Medulla oblongata (tissue), 1 donor: ENCODE measurements around the gene RGS6.

Experiments used
- DNase-seq: peaks from one replicate; pipeline ENCODE4 v3.0.0-alpha.2; 2015; ENCODE audit errors: extremely low spot score

Gene RGS6

DNA sequence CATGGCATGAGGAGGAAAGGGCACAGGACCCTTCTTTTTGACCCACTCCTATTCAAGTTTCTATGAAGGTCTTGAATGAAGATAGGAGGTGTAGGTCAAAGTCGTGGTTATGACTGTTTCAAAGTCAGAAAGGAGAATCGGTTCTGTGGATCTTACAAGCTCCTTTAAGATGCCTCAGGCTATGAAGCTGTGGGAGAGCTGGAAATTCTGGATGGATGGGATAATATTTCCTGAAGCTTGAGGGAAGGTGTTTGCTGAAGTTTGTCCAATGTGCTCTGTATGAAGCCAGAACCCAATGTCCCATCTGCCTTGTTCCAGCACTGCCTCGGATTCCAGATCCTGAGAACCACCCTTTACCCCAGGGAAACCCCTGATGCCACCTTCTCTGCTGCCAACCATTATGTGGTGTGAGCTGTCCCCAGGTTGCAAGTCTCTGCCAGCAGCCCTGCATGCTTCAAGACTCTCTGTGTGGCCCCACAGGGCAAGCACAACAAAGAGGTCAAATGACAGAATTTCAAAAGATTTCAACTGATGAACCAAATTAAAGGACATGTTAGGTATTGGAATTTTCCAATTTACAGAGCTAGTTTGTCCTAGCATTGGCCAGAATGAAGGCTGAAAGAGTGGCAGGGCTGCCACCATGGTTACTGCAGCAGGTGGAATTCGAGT, 472.0 kb downstream of the RGS6 start:
- DNase-seq = no peak

DNA sequence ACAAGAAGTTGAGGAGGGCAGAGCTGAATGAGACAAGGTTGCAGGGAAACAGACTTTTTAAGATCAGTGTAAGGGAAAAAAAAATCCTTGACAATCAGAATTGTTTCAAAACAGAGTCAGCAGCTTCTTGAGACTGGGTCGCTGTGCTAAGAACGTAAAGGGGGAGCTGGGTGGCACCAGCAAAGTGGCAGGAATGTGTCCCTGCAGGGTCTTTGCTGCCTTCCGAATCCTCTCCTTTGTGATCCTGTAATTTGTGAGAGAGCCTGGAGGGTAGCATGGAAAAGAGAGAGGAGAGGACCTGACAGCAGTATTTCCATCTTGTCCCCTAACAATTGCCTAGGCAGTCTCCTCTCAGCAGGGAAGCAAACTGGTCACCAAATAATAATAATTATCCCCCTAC, 472.8 kb downstream of the RGS6 start:
- DNase-seq = no peak

DNA sequence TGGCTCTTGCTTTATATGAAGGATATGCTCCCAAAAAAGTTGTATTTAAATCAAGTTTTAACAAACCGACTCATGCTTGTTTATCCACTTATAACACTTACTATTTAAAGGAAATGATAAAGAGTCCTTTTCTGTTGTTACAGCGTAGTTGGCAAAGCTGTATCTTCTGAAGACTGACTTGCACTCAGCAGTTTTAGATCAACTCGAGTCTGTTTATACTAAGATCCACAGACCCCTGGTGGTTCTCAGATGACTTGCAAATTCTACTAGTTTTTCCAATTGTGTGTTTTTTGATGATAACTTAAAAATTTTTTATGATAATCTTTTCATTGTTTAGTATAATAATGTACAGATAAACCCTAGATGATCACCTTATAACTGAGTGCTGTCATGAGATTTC, 475.8 kb downstream of the RGS6 start:
- no peak for DNase-seq

DNA sequence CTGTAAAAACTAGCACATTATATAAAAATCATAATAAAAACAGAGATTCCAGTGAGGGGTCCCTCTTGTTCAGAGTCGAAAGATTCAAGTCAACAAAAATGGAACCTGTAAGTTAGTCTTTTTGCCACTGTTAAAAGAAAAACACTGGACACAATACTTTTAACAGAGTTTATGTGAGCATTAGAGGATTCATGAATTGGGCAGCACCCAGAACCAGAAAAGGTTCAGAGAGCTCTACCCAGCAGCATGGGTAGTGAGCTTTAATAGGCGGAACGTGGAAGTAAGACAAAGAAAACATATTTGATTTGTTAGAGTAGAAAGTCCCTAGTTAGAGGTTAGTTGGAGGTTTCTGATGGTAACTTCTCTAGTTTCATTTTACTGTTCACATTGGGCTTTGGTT, 476.8 kb downstream of the RGS6 start:
- DNase-seq = no peak

DNA sequence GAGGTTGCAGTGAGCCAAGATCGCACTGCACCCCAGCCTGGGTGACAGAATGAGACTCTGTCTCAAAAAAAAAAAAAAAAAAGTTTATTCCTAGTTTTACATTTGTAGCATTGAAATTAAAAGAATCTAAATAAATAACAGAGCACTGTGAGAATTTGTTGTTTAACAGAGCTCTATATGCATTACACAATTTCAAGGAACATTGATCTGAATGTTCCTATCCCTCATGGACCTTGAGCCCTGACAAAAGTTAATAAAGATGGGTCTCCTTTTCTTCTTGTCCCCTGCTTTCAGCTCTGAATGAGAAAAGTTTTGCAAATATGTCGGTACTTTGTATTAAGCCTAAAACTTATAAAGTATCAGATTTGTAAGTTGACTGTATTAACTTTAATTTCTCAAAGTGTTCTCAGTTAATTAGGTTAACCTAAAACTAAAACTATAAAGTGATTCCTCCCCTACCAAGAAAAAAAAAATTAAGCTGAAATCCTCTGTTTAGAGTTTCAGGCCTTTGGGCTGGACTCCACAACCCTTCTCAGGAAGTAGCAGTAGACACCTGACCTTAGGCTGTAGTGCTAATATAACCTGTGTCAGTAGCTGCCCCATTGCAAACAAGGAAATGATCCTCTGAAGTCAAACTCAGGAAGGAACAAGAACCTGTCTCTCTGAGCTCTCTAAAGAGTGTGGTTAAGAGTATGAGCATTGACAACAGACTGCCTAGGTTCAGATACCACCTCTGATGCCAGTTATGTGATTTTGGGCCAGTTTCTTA, 484.0 kb downstream of the RGS6 start:
- DNase-seq = no peak

DNA sequence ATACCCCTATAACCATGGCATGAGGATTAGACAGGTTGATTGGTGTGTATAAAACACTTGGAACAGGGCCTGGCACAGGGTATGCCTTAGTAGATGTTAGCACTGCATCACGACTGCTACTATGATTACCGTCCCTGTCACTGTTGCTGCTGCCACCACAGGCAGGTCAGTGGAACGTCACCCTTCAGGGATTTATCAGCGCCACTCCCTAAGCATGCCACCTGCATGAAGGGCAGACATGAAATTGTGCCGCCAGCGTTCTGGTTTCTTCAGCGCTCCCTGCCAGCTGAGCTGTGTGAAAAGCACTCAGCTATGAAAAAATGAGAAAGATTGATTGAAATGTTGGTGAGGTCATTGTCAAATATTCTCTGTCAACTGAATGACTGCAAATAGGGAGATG, 484.7 kb downstream of the RGS6 start:
- no peak for DNase-seq

DNA sequence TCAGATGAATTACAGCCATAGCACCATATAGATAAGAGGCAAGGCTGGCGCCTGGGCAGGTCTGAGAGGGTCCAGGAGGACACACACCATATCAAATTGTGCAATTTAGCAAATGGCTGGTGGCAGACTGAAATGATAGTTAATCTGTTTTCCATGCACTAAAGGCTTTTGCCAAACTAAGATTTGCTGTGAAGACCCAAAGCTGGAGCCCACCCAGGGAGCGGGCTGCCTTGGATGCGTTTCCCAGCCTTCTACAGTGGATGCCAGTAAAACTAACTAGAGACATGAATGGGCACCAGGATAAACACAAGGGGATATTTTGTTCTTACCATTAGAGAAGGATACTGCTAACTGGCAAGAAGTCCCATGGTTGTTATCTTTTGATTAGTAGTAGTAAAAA, 486.6 kb downstream of the RGS6 start:
- no peak for DNase-seq

DNA sequence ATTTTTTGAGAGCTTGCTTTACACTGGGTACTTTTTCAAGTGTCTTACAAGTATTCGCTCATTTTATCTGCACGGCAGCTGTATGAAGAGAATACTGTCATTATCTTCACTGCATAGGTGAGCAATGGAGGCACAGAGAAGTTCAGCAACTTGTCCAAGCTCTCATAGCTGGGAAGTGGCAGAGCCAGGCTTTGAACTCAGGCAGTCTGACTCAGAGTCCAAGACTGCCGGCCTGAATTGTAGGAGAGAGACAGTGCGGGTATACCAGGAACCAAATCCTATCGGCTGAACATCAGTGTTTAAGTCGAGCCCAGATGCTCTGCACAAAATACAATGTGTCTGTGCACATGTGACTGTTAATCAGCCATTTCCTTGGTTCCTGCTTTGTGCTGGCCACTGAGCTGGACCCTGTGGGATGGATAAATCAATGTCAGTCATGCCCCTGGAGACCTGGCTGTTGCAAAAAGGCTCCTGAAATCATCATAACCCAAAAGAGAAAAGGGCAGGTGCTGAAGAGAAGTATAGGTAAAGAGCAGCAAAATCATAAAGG, 487.1 kb downstream of the RGS6 start:
- DNase-seq = no peak

DNA sequence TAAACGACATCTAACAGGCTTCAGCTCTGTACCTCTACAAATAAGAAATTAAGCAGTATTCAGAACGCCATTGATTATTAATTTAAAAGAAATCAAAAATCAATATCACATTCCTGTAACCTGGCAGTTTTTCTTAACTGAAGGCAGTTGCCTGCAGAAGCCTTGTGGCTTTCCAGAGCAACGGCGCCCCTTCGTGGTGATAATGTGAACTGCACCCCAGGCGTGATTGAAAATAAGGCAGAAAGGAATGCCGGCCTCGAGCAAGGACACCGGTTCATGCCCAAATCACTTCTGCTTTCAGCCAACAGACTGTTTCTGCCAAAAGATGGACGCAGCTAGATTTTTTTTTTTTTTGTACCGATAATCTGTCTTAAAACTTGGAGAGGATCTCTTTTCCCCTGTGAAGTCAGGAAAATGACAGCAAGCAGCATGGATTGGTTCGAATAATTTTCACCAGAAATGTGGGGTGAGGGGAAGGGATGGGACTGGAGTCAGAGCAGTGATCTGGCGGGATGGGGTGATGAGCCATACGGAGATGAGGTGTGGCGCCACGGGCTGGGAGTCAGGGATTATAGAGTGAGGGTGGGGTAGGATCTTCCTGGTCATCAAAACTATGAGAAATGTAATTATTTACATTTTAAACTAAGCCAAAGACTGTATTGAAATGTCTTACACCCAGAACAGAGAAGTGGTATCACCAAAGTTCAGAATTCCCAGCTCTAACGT, 488.7 kb downstream of the RGS6 start:
- peak; percentile 73 for DNase-seq

DNA sequence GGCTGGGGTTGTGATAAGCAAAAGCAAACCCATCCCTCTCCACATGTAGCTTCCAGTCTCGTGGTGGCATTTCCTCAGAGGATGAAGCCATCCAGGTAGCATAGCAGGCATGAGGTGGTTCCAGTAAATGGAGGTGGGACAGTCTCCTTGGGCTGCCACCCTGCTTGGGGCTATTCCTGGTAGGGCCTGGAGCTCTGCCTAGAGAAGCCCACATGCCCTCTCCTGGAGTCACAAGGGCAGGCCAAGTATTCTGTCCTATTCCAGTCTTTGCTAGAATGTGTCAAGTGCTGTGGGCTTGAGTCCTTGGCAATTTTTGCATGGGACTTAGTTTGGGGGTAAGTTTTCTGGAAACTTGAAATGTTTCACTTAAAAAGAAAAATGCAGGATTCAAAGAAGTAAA, 491.7 kb downstream of the RGS6 start:
- DNase-seq = no peak

DNA sequence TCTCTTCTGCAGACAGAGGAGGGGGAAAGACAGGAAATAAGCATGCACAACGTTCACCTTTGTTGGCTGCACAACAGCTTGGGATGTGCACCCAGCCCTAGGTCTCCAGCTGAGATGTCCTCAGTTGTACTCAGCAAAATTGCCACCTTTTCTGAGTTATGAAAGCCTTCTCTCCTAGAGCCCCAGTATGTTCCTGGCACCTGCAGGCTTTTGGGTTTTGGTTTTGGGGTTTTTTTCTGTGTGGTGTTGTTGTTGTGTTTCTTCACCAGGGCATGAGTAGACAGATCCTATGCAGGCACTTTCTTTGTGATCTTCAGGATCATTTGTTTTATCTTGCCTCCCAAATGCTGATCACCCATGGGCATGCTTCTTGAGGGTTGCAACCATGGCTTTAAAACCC, 498.2 kb downstream of the RGS6 start:
- no peak for DNase-seq

DNA sequence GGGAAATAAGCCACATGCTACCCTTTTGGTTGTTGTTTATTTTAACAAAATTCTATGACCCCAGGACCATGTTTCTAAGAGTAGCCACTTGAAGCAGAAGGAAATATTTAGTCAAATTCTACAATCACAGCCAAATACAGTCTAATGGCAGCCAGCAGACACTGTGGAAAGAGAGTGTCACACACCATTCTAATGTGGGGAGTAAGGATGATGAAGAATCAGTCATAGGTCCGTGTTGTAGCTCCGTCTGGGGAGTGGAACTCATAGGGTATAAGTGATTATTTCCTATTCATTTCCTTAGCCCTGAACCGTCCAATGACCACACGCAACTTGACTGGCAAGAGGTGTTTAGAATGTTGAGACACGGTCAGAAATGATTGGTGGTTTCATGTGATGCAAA, 500.5 kb downstream of the RGS6 start:
- no peak for DNase-seq

DNA sequence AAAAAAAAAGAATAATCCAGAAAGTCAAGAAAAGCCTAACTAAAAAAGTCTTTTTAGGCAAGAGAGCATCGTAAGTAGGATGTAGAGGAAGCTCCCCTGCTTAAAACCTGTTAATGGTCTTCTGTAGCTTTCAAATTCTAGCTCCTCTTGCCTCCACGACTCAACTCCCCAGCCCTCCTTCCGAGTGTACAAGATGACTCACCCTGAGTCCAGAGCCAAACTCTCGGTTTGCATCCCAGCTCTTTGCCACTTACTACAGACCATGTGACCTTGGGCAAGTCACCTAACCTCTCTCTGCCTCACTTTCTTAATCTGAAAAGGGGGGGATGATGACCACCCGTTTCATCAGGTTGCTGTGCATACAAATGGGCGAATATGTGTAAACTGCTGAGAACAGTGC, 501.3 kb downstream of the RGS6 start:
- DNase-seq = no peak

DNA sequence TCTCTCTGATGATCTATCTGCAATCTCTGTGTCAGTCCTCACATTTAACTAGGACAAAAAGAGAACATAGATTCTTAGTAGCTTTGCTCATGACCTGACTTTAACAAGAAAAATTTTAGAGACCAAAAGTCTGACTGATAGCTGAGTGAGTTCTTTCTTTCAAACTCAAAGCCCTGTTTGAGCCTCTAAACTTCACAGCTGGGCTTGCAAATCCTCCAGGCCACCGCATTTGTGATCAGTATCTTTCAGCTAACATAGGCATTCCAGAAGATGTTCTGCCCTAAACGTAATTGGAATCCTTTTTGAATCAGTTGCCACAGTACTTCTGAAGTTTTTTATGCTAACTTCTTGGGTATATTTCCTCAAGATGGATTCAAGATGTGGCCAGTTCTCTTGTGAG, 502.6 kb downstream of the RGS6 start:
- DNase-seq = no peak

DNA sequence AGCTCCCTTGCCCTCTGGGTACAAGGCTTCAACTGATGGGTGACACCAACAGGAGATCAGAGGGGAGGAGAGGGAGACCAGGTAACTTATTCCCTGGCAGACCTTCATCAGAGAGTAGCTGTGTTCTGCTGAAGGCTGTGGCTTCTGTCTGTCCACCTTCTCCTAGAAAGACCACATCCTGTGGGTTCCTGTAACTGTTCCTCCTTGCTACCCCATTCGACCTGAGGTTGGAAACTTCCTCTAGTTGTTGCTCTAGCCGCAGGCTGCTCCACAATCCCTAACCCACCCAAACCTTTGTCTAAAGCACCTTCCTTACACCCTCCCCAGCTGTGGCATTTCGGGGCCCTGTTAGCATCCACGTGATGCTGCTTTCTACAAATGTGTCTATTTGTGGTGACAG, 507.5 kb downstream of the RGS6 start:
- no peak for DNase-seq

DNA sequence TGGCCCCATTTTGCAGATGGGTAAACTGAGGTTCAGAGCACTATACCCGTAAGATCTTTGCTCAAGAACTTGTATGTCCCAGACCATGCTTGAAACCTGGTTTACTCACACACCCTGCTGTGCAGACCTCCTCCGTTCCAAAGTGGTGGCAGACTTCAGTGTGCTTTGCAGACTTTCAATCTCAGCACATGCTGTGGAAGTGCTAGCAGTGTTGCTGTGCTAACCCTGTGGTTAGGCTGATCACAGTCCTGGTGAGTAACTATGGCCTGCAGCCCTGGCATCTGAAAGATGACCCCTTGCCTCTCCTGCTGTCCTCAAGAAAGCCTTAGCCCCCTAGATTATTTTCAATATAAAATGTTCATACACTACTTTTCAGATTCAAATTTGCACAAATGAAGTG, 511.0 kb downstream of the RGS6 start:
- DNase-seq = no peak

DNA sequence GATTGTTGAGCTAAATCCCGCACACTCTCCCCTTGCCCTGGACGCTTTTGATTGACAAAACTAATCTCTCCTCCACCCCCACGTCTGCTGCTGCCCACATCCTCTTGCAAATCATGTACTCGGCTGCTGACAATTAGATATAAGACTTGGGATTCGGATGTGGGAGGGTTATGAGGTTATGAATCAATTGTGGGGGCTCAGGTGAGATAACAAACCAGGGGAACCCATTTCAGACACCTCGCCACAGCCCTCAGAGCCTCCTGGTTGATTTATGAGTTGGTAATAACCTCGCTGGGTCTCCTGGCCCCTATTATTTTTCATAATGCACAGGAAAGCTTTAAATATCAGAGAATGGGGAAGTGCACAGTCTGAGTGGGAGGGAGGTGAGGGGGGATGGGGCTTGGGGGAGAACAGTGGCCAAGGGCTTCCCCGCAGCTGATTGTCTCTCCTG, 511.8 kb downstream of the RGS6 start:
- no peak for DNase-seq

DNA sequence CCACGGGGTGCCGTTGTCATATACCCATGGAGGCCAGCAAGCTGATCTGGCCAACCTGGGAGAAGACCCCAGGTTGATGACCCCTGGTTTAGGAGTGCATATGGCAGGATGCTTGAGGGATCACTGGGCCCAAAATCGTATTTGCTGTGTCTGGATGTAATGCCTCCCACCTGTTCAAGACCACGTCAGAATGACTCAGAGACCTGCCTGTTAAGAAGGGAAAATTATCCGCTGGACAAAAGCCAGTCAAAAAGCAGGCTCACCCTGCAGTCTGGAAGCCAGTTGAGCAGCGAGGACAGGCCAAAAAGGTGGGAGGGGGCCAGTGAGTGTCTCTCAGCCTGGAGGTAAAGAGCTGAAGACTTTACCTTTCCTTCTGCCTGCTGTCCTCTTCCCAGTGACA, 512.5 kb downstream of the RGS6 start:
- no peak for DNase-seq

DNA sequence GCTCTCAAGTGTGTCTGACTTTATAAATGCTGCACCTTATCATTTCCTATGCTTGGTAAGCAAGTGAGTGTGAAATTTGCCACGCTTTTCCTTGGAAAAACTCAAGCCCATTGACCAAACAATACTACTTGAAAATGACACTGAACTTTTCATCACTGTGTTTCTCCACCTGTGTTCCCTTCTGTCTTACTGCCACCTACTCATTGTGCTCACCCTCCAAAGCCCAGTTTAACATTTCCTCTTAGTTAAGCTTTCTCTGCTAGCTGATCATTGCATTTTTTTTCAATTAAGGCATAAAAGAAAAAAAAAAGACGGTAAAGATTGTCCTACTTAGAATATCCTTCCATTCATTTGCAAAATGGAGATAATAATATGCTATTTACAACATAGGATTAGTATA, 516.0 kb downstream of the RGS6 start:
- no peak for DNase-seq

DNA sequence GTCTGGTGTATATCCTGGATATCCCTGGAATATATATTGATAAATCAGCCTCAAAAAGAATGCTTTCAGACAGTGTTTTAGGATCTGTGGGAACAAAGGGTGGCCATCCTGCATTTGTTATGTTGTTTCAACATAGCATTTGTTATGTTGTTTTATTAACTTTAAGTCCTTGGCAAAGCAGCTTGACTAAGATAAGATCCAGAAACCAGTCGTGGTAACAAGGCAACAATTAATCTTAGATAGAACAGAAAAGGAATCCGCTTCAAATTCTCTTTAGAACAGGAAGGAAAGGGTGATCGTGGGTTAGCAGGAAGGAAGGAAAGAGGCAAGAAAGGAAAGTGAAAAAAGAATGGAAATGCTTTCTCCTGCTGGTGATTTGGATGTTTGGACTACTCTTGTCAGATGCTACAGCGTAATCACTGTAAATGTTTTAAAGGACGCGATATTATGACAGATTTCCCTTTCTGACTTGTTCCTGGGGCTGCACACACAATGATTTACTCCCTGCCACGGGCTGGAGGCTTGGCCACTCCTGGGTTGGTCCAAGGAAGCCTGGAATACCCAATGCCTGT, 518.3 kb downstream of the RGS6 start:
- DNase-seq = no peak

DNA sequence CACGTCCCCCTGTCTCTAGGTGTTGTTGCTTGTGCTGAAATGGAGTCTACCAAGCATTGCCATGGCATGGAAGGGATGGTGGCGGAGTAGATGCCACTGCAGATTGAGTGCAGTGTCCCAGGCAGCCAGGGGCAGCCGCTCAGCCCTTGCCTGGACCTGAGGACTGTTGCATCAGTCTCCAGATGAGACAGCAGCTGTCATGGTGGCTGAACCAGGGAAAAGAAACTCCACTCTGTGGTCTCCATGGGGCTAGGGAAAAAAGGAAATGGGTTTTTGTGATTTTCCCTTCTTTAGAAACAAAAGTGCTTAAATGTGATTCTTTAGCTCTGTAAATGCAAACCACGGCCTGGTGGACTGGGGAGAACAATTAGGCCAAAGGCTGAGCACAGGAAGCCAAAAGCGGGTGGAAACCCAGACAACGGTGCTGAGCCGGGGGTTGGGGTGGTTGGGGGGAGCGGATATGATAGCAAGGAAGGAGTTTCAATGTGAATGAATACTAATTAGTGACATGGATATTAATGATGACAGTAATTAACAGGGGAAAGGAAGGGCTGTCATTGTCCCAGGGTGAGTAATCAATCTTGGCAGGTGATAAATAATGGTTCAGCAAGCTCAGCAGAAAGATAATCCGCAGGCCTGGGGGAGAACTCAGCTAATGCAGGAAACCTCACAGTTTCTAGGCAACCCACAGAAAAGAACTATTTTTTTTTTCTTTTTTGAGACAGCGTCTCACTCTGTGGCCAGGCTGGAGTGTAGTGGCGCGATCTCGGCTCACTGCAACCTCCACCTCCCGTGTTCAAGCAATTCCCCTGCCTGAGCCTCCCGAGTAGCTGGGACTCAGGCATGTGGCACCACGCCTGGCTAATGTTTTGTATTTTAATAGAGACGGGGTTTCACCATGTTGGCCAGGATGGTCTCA, 519.1 kb downstream of the RGS6 start:
- peak; percentile 23 for DNase-seq
